HG03159 (cell line): ENCODE data around the gene DGKB.
"Not testable (repeated sequence)": the region's sequence is repeated elsewhere in the genome, so short reads cannot be mapped to it uniquely, and the experiment has no call there.

Source experiments
- ATAC-seq: cut with Tn5 transposase; IDR thresholded peaks from one replicate; pipeline ENCODE4 v1.9.1; 2021; ENCODE audit warnings: mild to moderate bottlenecking, moderate library complexity; ENCODE audit not compliant: unreplicated experiment

Gene DGKB

GRCh38 chr7:14487701-14488395 is 414.7 kb downstream of the DGKB start:
- ATAC-seq = no peak

GRCh38 chr7:14483663-14484062 is 418.9 kb downstream of the DGKB start:
- ATAC-seq = no peak

DNA sequence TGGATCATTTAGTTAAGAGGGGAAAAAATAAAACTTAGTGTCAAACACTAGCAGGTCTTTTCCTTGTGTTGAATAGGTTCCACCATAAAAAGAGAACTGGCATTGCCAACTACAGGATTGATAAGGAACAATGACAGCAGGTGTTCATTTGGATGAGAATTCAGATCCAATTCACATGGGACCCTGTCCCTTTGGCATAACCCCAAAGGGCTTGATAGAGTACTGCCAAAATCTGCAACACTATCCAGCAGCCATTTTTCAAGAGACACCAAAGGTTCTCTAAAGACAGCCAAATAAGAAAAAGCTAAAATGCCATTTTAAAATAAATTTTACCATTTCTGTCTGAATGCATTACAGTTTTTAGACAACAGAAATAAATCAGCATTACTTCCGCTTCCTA is 422.3 kb downstream of the DGKB start:
- no peak for ATAC-seq

- no peak for ATAC-seq
Measured at GRCh38 chr7:14478834-14479510, 423.6 kb downstream of the DGKB start.

DNA sequence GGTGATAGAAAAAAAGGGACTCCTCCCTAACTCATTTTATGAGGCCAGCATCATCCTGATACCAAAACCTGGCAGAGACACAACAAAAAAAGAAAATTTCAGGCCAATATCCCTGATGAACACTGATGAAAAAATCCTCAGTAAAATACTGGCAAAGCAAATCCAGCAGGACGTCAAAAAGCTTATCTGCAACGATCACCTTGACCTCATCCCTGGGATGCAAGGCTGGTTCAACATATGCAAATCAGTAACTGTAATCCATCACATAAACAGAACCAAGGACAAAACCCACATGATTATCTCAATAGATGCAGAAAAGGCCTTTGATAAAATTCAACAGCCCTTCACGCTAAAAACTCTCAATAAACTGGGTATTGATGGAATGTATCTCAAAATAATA is 440.8 kb downstream of the DGKB start:
- ATAC-seq = not testable (repeated sequence)

- ATAC-seq = not testable (repeated sequence)
Measured at GRCh38 chr7:14458846-14459245, 443.7 kb downstream of the DGKB start.

DNA sequence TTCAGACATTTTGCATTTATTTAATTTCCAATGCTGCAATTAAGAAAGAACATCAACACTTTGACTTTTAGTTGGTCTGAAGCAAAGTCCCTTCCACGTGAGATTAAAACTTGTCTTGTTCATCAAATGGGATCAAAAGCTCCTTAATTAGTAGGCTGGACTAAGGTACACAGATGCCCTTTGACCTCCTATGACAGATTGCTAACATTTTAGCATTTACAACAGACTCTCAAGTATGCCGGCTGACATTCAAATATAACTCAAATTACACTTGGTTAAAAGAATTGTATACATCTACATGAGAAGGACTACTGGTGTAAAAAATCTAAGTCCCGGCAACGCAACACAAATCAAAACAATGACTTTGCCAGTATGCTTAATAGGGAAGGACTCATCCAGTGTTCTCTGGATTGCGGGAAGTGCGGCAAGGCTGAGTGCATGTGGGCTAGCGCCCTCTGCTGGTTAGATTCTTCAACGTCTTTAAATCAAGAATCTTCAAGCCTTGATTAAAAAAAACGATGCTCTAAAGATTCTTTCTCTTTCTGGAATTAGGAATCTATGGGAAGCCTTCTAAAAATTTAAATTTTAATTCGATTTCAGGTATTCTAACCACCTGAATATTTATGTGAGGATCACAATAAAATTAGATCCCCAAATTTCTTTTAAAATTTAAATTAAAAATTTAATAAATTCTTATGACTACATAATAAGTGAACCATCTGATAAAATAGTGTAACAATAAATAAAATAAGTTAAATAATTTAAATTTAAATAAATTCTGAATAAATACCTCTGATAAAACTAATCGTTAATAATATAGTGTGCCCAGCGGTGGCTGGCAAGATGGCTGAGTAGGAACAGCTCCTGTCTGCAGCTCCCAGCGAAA is 444.7 kb downstream of the DGKB start:
- peak; percentile 92 for ATAC-seq

DNA sequence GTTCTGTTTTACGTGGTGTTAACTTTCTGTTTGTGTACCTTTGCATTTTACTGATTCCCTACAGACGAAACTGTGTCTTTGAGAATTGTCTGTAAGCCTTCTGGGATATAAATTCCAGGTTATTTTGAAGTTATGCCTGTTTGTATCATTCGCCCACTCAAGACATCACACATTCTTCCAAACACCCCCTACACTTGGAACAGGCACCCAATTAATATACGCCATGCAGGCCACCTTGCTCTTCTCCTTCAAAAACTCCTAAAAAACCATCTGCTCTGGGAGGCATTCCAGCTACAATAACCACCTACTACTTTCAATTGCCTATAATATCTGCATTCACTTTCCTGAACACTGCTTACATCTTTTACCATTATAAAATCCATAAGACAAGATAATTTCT is 453.3 kb downstream of the DGKB start:
- no peak for ATAC-seq

DNA sequence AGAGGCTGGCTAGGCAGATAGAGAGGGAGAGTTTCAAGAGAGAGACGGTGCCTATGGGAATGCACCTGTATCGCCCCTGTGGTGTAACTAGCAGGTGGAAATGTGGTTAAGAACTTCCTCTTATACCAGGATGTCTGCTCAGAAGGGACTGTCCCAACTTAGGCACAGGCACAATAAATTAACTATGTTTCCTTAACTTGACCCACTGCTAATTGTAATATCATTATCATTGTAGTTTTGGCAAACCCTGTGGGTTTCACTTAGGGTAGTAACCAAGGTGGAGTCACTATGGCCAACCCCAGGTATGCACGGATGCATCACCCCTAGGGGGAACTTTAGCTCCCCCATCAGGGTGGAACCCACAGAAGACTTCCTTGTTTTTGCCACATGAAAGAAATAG is 455.7 kb downstream of the DGKB start:
- peak; percentile 84 for ATAC-seq

GRCh38 chr7:14446219-14446618 is 456.3 kb downstream of the DGKB start:
- ATAC-seq = no peak

GRCh38 chr7:14438366-14438765 is 464.2 kb downstream of the DGKB start:
- ATAC-seq = no peak

DNA sequence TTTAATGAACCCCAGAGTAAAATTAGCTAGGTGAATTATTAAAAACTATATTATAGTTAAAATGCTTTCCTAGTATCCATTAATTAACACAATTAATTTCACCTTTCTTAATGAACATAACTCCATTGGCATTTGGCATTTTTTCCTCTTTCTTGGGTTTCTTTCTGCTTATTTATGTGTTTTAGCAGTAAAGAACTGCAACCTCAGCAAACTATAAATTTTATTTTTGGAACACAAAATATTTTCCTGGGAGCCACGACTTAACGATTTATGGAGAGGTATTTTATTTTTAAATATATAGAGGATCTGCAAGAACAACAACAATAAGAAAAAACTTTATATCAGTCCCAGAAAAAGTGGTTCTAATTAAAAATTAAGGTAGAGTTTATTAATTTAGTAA is 465.7 kb downstream of the DGKB start:
- no peak for ATAC-seq

DNA sequence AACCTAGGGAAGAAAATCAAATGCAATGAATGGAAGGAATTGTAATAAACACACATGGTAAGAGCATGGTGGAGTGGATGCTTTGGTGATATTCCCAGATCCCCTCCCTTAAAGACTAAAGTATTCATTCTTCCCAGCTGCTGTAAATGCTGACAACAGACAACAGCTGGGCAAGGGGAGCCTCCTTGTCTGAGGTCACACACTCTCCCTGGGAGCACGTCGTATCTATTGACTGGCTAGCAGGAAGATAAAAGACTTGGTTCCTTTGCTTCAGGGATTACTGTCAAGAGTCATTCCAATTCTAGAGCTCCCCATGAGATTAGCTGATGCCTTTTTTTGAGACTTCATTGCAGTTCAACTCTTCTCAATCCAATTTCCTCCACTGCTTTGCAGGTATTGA is 469.6 kb downstream of the DGKB start:
- ATAC-seq = no peak

GRCh38 chr7:14430926-14431325 is 471.6 kb downstream of the DGKB start:
- ATAC-seq = no peak

- ATAC-seq = no peak
Measured at GRCh38 chr7:14425559-14425958, 477.0 kb downstream of the DGKB start.

GRCh38 chr7:14424675-14425074 is 477.9 kb downstream of the DGKB start:
- no peak for ATAC-seq

DNA sequence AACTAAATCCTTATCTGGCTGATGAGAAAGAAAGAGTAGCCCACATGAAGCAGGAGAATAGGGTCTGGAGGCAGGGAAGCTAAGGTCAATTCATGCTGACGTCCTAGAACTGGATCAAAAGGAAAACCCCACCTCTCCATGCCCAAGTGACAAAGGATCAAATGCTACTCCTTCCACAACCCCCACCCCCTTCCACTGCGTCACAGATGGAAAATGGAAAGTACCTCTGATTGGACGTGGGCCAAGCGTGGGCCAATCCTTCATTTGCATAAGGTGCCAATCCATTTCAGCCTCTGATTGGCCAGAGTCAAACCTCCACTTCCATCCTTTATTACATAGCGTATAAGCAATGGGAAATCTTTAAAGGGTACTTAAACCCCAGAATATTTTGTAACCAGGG is 481.8 kb downstream of the DGKB start:
- no peak for ATAC-seq

DNA sequence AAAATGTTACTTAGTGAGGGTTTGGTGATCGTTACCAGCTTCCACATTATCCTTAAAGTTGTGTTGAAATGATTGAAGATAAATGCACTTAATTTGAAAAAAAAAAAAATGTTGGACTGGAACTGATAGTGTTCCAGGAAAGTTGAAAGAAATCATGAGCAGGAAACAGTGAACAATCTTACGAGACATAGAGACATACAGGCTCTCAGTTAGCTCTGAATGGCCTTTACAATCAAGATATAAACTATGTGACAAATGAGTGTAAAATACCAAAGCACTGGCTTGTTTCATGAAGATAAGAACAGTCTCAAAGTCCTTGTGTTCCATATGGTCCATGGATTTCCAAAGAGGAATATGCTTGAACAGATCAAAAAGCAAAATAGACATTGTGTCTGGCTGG is 483.0 kb downstream of the DGKB start:
- ATAC-seq = no peak

- no peak for ATAC-seq
Measured at GRCh38 chr7:14418633-14419032, 483.9 kb downstream of the DGKB start.

DNA sequence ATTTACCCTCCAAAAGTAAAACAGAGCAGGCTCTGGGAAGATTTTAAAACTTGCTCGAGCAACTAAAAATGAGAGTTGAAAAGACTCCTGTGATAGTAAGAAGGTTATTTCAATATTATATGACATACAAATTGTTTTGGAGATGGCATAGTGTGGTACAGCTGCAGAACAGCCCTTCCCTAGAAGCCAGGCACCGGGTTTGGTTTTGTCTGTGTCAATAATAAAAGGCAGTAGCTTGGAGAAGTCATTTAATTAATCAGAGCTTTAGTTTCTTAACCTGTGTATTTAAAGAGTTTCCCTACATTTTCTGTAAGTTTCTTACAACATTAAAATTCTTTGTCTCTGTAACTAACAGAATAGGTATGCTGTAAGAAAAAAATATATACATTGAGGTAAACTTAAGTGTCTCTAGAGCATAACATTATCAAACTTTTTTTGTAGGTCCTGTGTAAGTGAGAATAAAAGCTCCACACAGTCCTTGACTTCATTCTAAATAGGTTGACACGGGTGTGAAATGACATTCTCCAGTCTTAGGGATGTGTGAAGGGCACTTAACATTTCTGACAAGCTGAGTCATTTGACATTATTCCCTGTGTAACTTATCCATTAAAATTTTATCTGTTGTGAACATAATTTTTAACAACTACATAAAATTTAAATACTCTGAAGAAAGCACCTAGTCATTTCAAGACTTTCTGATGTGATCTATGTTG is 488.1 kb downstream of the DGKB start:
- no peak for ATAC-seq
